Measurements from ENCODE around the gene DENND2A.

- TF ChIP-seq POLR2A (IDR thresholded peaks at IDR 0.05) (no peak), CTCF (IDR thresholded peaks at IDR 0.05 in 8 of 11, conservative IDR thresholded peaks at IDR 0.05 in 3 of 11) (no peak)
Measured at GRCh38 chr7:140604076-140604475, 36.5 kb downstream of the DENND2A start.

Data from spleen (tissue), 7 donors.